ENCODE results near the gene EXOC4. TPM values are rescaled to one million over a fixed set of nuclear protein-coding genes. Genes with fewer than 3 reads are reported as not detected.

Gene EXOC4
- total RNA-seq, 1 experiment from 2014 or later: 71.0 TPM

DNA sequence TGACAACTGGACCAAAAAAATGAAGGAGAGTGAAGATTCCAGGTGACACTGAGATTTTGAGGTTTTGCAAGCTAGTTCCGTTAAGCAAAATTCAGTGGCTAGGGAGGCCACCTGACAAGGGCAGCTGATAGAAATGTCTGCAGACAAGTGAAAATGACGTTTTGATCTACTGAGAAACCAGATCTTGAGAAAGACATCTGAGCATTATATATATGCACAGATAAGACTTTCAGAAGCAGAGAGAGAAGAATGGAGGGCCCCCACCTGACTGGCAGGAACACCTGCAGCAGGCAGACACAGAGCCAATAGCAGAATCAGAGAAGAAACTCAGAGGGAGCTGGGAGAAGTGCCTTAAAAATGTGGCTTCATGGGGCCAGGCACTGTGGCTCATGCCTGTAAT, 798.1 kb downstream of the EXOC4 start:
- intact Hi-C loops (cut with micrococcal nuclease; ENCODE audit: unreplicated experiment): no loop called here

DNA sequence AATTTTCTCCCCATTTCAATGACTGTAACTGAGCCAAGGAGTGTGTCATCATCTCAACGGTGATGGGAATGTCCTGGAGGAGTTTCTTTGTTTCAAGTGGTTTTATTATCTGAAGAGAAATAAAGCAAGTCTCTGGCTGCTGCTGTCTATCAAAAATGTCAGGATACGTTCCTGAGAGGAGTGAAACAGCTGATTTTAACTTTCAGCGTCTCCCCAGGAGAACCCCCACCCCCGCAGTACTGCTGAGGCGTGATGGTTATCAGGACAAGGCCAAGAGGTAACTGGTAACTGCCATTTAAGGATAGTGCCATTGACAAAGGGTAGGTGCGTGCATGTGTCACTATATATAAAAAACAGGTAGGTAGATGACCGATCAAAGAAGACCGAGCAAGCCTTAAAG, 803.9 kb downstream of the EXOC4 start:
- BruUV-seq (replicated peaks): no TSS peak
- no peak for TF ChIP-seq SIN3A (IDR thresholded peaks at IDR 0.05; ENCODE audit: borderline replicate concordance, insufficient read depth, low read depth, low read length)
- TF ChIP-seq TCF7L2 (IDR thresholded peaks at IDR 0.05; ENCODE audit: low read depth, low read length): no peak
- TF ChIP-seq POLR2AphosphoS5 (IDR thresholded peaks at IDR 0.05; ENCODE audit: low read depth, low read length): no peak
- TF ChIP-seq, protein P1, sequence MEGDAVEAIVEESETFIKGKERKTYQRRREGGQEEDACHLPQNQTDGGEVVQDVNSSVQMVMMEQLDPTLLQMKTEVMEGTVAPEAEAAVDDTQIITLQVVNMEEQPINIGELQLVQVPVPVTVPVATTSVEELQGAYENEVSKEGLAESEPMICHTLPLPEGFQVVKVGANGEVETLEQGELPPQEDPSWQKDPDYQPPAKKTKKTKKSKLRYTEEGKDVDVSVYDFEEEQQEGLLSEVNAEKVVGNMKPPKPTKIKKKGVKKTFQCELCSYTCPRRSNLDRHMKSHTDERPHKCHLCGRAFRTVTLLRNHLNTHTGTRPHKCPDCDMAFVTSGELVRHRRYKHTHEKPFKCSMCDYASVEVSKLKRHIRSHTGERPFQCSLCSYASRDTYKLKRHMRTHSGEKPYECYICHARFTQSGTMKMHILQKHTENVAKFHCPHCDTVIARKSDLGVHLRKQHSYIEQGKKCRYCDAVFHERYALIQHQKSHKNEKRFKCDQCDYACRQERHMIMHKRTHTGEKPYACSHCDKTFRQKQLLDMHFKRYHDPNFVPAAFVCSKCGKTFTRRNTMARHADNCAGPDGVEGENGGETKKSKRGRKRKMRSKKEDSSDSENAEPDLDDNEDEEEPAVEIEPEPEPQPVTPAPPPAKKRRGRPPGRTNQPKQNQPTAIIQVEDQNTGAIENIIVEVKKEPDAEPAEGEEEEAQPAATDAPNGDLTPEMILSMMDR (IDR thresholded peaks at IDR 0.05): no peak
- TF ChIP-seq, protein P2, sequence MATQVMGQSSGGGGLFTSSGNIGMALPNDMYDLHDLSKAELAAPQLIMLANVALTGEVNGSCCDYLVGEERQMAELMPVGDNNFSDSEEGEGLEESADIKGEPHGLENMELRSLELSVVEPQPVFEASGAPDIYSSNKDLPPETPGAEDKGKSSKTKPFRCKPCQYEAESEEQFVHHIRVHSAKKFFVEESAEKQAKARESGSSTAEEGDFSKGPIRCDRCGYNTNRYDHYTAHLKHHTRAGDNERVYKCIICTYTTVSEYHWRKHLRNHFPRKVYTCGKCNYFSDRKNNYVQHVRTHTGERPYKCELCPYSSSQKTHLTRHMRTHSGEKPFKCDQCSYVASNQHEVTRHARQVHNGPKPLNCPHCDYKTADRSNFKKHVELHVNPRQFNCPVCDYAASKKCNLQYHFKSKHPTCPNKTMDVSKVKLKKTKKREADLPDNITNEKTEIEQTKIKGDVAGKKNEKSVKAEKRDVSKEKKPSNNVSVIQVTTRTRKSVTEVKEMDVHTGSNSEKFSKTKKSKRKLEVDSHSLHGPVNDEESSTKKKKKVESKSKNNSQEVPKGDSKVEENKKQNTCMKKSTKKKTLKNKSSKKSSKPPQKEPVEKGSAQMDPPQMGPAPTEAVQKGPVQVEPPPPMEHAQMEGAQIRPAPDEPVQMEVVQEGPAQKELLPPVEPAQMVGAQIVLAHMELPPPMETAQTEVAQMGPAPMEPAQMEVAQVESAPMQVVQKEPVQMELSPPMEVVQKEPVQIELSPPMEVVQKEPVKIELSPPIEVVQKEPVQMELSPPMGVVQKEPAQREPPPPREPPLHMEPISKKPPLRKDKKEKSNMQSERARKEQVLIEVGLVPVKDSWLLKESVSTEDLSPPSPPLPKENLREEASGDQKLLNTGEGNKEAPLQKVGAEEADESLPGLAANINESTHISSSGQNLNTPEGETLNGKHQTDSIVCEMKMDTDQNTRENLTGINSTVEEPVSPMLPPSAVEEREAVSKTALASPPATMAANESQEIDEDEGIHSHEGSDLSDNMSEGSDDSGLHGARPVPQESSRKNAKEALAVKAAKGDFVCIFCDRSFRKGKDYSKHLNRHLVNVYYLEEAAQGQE (IDR thresholded peaks at IDR 0.05; ENCODE audit: insufficient read depth in 1 of 2, low read depth in 2 of 2, low read length in 1 of 2): no peak

More for the DNA sequence above, 798.1 kb downstream of the EXOC4 start:
- POLR2A ChIA-PET: no interaction called here
- ATAC-seq: no peak
- Histone ChIP-seq H3K9me3 (ENCODE audit: control insufficient read depth, insufficient read depth, low read depth, low read length) (no peaks in the 10 kb centered on the region), H3K4me1 (ENCODE audit: control insufficient read depth, insufficient read depth, low read length) (no peaks in the 10 kb centered on the region), H3K36me3 (ENCODE audit: control insufficient read depth, insufficient read depth, low read length) (no peaks in the 10 kb centered on the region), H3K27ac (ENCODE audit: low read length) (no peak overlapping the region), H3K4me3 (ENCODE audit: low read depth in 2 of 2, low read length in 2 of 2) (no peak overlapping the region), H3K27me3 (ENCODE audit: control insufficient read depth, insufficient read depth, low read length) (no peaks in the 10 kb centered on the region)
- CTCF ChIA-PET: no interaction called here
- BruUV-seq (replicated peaks): no TSS peak
- no peak for DNase-seq (ENCODE audit: low read depth, low spot score)
- TF ChIP-seq, protein P2 (IDR thresholded peaks at IDR 0.05; ENCODE audit: insufficient read depth in 1 of 2, low read depth in 2 of 2, low read length in 1 of 2): no peak
- TF ChIP-seq POLR2AphosphoS5 (IDR thresholded peaks at IDR 0.05; ENCODE audit: low read depth, low read length) (no peak), TCF7L2 (IDR thresholded peaks at IDR 0.05; ENCODE audit: low read depth, low read length) (no peak), SIN3A (IDR thresholded peaks at IDR 0.05; ENCODE audit: borderline replicate concordance, insufficient read depth, low read depth, low read length) (no peak)
- TF ChIP-seq, protein P1 (IDR thresholded peaks at IDR 0.05): no peak
- in situ Hi-C loops (cut with HindIII; ENCODE audit: low pct_unique_long_range_greater_than_20kb, low sequenced_read_pairs): no loop called here

More for the DNA sequence above, 803.9 kb downstream of the EXOC4 start:
- Histone ChIP-seq H3K27ac (ENCODE audit: low read length) (no peak overlapping the region), H3K27me3 (ENCODE audit: control insufficient read depth, insufficient read depth, low read length) (no peaks in the 10 kb centered on the region), H3K4me1 (ENCODE audit: control insufficient read depth, insufficient read depth, low read length) (no peaks in the 10 kb centered on the region), H3K36me3 (ENCODE audit: control insufficient read depth, insufficient read depth, low read length) (no peaks in the 10 kb centered on the region), H3K9me3 (ENCODE audit: control insufficient read depth, insufficient read depth, low read depth, low read length) (no peaks in the 10 kb centered on the region), H3K4me3 (ENCODE audit: low read depth in 2 of 2, low read length in 2 of 2) (no peak overlapping the region)
- DNase-seq (ENCODE audit: low read depth, low spot score) (no peak), ATAC-seq (no peak)
- ChIA-PET POLR2A (no interaction called here), CTCF (no interaction called here)
- intact Hi-C loops (cut with micrococcal nuclease; ENCODE audit: unreplicated experiment) (no loop called here), in situ Hi-C loops (cut with HindIII; ENCODE audit: low pct_unique_long_range_greater_than_20kb, low sequenced_read_pairs) (no loop called here)

All from Panc1 (cell line).